Colonic mucosa (tissue), 4 donors: ENCODE measurements around the gene CAMTA1. TPM values are rescaled to one million over a fixed set of nuclear protein-coding genes. Genes with fewer than 3 reads are reported as not detected.

Experiments
- DNase-seq: peaks from one replicate; pipeline ENCODE4 v3.0.0-alpha.2; 2020
- H3K27ac ChIP-seq: fragments of 200-600 bp; one replicate; pipeline ENCODE4 v1.8.0; 2021
- H3K27me3 ChIP-seq: fragments of 200-600 bp; one replicate; pipeline ENCODE4 v1.8.0; 2021
- H3K36me3 ChIP-seq: fragments of 200-600 bp; one replicate; pipeline ENCODE4 v1.8.0; 2021
- H3K4me1 ChIP-seq: fragments of 200-600 bp; one replicate; pipeline ENCODE4 v1.8.0; 2021; ENCODE audit warnings: mild to moderate bottlenecking
- H3K4me3 ChIP-seq: fragments of 200-600 bp; one replicate; pipeline ENCODE4 v1.8.0; 2021
- H3K9ac ChIP-seq, 2 donors: one replicate each; pipeline ENCODE4 v1.7.0; 2013; ENCODE audit warnings: control low read depth in 2 of 2, low read depth in 2 of 2, low read length in 2 of 2
- H3K9me3 ChIP-seq: fragments of 200-600 bp; one replicate; pipeline ENCODE4 v1.8.0; 2021
- CTCF ChIP-seq: fragments of 200-600 bp; IDR thresholded peaks from one replicate; pipeline ENCODE4 v1.8.0; 2022; ENCODE audit warnings: antibody characterized with exemption, mild to moderate bottlenecking
- intact Hi-C: fragments of 100-400 bp; cut with DNase I; formaldehyde crosslinking; loops from one replicate; pipeline ENCODE4 v1.14.1; 2022
- total RNA-seq, 2 donors: library from RNA; stranded (reverse); fragmentation: NEBNext Ultra II Directional in 1 of 2; extraction: Animal tissue kit (Norgen Biotek cat#: 25700) in 1 of 2; gene quantifications; one replicate each; pipeline ENCODE4 v1.2.1, GENCODE V29; 2021
- donor health status: healthy.
- donor health status: DM: no; HTN: no; CAD: no.
- donor health status: DM: no; HTN: no; CAD: no.

The CAMTA1 gene
- total RNA-seq, 2 donors from 2014 or later = 76.8 to 92.8 TPM

- DNase-seq = no peak
- Histone ChIP-seq H3K4me3 (no peak overlapping the region), H3K36me3 (no peaks in the 10 kb centered on the region), H3K27ac (no peak overlapping the region), H3K9ac (no peak overlapping the region), H3K4me1 (no peaks in the 10 kb centered on the region), H3K27me3 (no peaks in the 10 kb centered on the region), H3K9me3 (no peaks in the 10 kb centered on the region)
- no peak for TF ChIP-seq CTCF
- intact Hi-C loops = no loop called here
These were observed 504.4 kb downstream of the CAMTA1 start for GRCh38 chr1:7289694-7290093.

GRCh38 chr1:7290971-7291970 lies 506.0 kb downstream of the CAMTA1 start:
- Histone ChIP-seq H3K27ac (no peak overlapping the region), H3K4me1 (no peaks in the 10 kb centered on the region), H3K9me3 (no peaks in the 10 kb centered on the region), H3K27me3 (no peaks in the 10 kb centered on the region), H3K9ac (no peak overlapping the region), H3K4me3 (no peak overlapping the region), H3K36me3 (no peaks in the 10 kb centered on the region)
- DNase-seq = no peak
- no peak for TF ChIP-seq CTCF
- intact Hi-C loops = no loop called here

GRCh38 chr1:7292036-7292681 lies 506.9 kb downstream of the CAMTA1 start:
- Histone ChIP-seq H3K4me3 (no peak overlapping the region), H3K9ac (no peak overlapping the region), H3K36me3 (no peaks in the 10 kb centered on the region), H3K27ac (no peak overlapping the region), H3K9me3 (no peaks in the 10 kb centered on the region), H3K4me1 (no peaks in the 10 kb centered on the region), H3K27me3 (no peaks in the 10 kb centered on the region)
- no peak for DNase-seq
- intact Hi-C loops = no loop called here
- TF ChIP-seq CTCF = no peak

GRCh38 chr1:7292714-7293419 lies 507.6 kb downstream of the CAMTA1 start:
- intact Hi-C loops = no loop called here
- DNase-seq = no peak
- Histone ChIP-seq H3K4me3 (no peak overlapping the region), H3K9ac (no peak overlapping the region), H3K9me3 (no peaks in the 10 kb centered on the region), H3K27ac (no peak overlapping the region), H3K36me3 (no peaks in the 10 kb centered on the region), H3K4me1 (no peaks in the 10 kb centered on the region), H3K27me3 (no peaks in the 10 kb centered on the region)
- TF ChIP-seq CTCF = no peak
